Middle frontal gyrus (tissue), 1 donor: Measurements from ENCODE around the gene KIF25.
"Not testable (repeated sequence)": the region's sequence is repeated elsewhere in the genome, so short reads cannot be mapped to it uniquely, and the experiment has no call there.

Experiments used
- DNase-seq: peaks from one replicate; pipeline ENCODE4 v3.0.0-alpha.2; 2015; ENCODE audit warnings: low spot score; ENCODE audit errors: extremely low spot score

Gene KIF25

DNA sequence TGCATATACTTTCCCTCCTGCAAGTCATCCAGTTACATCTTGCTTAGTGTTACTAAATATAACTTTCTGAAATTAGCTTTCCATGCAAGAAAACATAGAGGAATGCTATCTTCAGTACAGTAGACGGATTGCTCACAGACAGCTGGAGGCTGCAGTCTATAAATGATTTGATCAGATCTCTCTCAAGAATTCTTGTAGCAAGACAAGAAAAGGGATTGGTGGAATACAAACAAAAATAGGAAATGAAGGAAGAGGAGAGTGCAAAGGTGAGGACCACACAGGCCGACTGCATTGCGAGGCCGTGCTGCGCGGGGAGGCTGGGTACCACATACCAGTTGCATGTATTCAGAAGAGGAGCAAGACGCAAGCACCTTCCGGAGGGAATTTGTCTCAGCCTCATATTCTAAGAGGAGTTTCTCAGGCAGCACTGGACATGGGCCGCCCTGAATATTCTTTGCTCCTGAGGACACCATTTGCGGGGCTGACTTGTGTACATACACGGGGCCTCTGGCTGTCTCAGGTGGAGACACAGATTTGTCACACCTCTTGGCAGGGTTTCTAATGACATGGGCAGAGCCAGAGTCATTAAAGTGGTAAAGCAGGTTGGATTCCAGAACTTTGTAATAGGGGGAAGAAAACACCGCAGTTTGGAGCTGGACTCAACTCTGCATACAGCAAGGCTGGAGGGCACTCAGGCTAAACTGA lies 22.7 kb upstream of the KIF25 start:
- no peak for DNase-seq

DNA sequence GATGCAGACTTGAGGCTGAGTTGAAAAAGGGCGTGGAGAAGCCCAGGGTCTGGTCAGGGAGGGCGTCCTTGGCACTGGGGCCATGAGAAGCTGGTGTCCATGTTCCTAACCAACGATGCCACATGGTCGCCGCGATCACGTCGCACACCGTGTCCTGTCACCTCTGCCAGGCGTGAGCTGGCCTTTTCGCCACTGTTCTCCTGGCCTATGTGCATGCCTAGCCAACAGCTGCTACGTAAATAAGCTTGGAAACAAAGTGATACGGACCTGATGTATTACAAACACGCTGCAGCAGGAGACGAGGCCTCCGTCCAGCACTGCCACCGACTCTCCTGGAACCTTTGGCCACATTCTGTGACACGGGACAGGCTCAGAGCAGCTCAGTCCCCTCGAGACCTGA lies 22.0 kb upstream of the KIF25 start:
- DNase-seq, result no peak

GRCh38 chr6:167976116-167976657 lies 21.3 kb upstream of the KIF25 start:
- DNase-seq, result not testable (repeated sequence)

GRCh38 chr6:167976708-167977107 lies 20.8 kb upstream of the KIF25 start:
- DNase-seq, result no peak

GRCh38 chr6:167977717-167978467 lies 19.6 kb upstream of the KIF25 start:
- DNase-seq, result no peak

- DNase-seq, result no peak
These were observed 18.9 kb upstream of the KIF25 start for GRCh38 chr6:167978607-167979006.

GRCh38 chr6:167979436-167980139 lies 17.9 kb upstream of the KIF25 start:
- no peak for DNase-seq

DNA sequence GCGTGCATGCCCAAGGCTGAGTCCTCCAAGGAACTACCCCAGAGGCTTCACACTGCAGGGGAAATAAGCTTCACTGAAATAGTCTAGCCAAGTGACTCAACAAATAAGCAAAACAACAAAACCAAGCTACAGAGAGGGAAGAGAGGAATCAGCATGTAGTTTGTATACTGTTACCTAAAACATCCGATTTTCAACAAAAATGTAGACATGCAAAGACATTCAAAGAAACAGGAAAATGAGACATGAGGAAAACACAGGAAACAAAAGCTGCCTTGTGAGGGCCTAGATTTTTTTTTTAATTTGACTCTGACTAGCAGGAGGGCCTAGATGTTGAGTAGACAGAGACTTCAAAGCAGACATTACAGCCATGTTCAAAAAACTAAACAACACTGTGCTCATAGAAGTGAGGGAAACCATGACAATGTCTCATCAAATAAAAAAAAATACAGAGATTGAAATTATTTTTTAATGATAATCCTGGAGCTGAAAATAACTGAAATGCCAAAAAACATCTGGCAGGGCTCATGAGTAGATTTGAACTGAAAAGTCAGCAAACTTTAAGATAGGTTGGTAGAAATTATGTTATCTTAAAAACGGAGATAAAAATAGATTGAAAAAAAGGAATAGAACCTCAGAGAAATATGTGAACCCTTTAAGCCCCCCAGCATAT lies 16.4 kb upstream of the KIF25 start:
- DNase-seq, result no peak

DNA sequence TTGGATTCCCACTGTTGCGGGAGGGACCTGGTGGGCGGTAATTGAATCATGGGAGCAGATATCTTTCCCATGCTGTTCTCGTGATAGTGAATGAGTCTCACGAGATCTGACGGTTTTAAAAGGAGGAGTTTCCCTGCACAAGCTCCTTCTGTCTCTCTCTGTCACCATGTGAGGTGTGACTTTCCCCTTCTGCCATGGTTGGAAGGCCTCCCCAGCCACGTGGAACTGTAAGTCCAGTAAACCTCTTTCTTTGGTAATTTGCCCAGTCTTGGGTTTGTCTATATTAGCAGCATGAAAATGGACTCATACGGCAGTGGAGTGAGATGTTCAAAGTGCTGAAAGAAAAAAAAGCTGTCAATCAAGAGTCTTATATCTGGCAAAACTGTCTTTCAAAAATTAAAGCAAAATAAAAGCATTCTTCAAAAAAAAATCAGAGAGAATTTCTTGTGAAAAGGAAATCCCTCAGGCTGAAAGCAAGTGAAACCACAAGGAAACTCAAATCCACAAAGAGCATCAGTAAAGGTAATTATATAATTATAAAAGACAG lies 15.5 kb upstream of the KIF25 start:
- no peak for DNase-seq

GRCh38 chr6:167984144-167984719 lies 13.2 kb upstream of the KIF25 start:
- DNase-seq, result no peak

- no peak for DNase-seq
These were observed 12.4 kb upstream of the KIF25 start for GRCh38 chr6:167984876-167985604.

DNA sequence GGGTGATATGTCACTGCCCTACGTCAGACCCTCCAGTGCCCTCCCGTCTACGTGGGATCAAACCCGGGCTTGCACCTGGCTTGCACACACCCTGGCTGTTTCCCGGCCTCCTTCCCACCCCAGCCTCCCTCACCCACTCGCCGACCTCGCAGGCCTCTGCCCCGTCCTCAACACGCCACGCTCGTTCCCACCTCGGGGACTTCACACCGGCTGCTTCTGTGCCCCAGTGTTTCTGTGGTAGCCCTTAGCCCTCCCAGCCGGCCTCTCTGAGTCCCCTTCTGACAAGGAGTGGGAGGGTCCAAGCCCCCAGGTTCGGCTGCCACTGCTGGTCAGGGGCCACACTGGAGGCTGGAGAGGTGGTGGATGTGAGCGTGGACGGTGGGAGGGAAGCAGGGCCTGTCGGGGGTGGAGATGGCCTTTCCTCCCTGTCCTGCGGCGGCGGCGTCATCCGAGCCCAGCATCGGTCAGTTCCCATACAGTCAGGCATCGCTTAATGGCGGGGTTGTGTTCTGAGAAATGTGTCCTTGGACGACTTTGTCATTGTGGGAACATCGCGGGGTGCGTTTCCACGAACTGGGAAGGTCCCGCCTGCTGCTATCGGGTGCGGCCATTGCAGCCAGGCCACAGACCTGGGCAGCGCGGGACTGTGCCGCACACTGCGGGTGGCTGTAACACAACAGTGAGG lies 11.4 kb upstream of the KIF25 start:
- DNase-seq, result no peak

DNA sequence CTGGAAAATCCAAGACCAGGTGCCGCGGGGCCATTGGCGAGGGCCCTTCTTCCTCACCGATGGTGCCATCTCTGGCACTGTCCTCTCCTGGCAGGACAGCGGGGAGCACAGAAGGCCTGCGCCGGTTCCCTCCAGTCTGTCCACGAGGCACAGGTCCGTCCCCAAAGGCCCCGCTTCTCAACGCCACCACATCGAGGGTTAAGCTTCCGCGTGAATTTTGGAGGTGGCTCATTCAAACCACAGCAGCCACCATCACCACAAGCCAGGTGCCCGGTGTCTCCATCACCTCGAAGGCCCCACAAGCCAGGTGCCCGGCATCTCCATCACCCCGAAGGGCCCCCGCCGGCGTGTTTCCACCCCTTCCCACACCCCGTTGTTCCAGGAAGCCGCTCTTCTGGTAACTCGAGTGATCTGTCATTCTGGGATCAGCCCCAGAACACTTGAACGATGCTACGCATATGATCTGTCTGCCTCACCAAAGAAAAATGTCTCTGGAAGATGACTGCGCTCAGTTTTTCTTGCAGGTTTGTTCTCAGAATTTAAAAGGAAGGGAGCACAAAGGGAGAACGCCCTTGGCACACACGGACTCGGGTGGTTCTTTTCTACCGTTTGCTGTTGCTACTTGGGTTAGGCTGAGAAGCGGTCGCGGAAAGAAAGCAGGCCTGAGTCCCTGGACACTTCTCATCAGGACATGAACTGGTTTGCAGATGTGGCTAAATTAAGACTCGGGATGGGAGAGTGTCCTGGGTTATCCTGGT lies 9.9 kb upstream of the KIF25 start:
- DNase-seq, result no peak

GRCh38 chr6:167988154-167988495 lies 9.3 kb upstream of the KIF25 start:
- no peak for DNase-seq

GRCh38 chr6:167988945-167989841 lies 8.3 kb upstream of the KIF25 start:
- DNase-seq, result no peak

GRCh38 chr6:167990016-167990945 lies 7.2 kb upstream of the KIF25 start:
- no peak for DNase-seq

GRCh38 chr6:167993169-167993568 lies 4.3 kb upstream of the KIF25 start:
- DNase-seq, result no peak
